ENCODE measurements around the gene RTKN. TPM values are rescaled to one million over a fixed set of nuclear protein-coding genes. Genes with fewer than 3 reads are reported as not detected.

RTKN gene
- total RNA-seq, 1 donor from 2014 or later: 11.6 TPM

DNA sequence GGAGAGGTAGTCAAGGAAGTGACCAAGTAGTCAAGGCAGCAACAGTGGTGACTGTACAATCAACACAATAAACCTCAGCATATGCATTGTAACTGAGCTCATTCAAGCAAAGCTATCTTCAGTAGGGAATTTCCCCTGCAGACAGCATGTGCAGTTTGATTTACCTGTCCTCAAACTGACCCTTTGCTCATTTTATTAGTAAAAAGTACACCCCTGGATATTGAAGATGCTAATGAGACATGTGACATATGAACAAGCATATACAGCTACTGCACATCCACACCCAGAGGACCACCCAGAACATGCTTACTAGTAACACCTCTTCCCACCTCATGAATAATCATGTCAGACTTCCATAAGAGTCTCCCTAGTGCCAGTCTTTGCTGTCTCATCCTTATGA is 35.7 kb downstream of the RTKN start:
- no peaks in the 10 kb centered on the region for H3K36me3 Mint-ChIP-seq (ENCODE audit: low read depth)
- H3K27me3 Mint-ChIP-seq: peaks cover 4% of the 10 kb centered on the region
- ChIA-PET POLR2A (interaction anchor here (0.7 to 1.7 kb wide), 3 partner anchors 9 to 95 kb away, joined by 3 to 5 read pairs (median 3); partner anchors contain the start of genes C2orf81 and WDR54), CTCF (no interaction called here)
- H3K27ac Mint-ChIP-seq: no peak overlapping the region
- intact Hi-C loops (cut with micrococcal nuclease): no loop called here
- ATAC-seq (ENCODE audit: low read depth) (peak; percentile 81), DNase-seq (no peak)
- H3K4me1 Mint-ChIP-seq: peaks cover 7% of the 10 kb centered on the region
- H3K9me3 Mint-ChIP-seq: no peaks in the 10 kb centered on the region
- no peak overlapping the region for H3K4me3 Mint-ChIP-seq
- TF ChIP-seq, protein P1, sequence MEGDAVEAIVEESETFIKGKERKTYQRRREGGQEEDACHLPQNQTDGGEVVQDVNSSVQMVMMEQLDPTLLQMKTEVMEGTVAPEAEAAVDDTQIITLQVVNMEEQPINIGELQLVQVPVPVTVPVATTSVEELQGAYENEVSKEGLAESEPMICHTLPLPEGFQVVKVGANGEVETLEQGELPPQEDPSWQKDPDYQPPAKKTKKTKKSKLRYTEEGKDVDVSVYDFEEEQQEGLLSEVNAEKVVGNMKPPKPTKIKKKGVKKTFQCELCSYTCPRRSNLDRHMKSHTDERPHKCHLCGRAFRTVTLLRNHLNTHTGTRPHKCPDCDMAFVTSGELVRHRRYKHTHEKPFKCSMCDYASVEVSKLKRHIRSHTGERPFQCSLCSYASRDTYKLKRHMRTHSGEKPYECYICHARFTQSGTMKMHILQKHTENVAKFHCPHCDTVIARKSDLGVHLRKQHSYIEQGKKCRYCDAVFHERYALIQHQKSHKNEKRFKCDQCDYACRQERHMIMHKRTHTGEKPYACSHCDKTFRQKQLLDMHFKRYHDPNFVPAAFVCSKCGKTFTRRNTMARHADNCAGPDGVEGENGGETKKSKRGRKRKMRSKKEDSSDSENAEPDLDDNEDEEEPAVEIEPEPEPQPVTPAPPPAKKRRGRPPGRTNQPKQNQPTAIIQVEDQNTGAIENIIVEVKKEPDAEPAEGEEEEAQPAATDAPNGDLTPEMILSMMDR (IDR thresholded peaks at IDR 0.05): no peak

DNA sequence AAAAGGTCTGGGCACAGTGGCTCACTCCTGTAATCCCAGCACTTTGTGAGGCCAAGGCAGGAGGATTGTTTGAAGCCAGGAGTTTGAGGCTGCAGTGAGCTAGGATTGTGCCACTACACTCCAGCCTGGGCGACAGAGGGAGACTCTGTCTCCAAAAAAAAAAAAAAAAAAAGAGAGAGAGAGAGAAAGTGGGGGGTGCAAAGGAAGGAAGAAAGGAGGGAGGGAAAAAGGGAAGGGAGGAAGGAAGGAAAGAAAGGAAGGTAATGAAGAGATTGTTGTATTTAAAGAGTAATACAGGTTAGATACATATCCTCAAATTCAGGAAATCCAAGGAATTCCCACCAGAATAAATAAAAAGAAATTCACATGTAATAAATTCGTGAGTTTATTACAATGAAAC is 39.8 kb downstream of the RTKN start:
- intact Hi-C loops (cut with micrococcal nuclease): no loop called here
- CTCF ChIA-PET: interaction anchor here (1.0 to 1.9 kb wide), 3 partner anchors 11 to 53 kb away, joined by 3 to 9 read pairs (median 3); partner anchors contain the start of gene INO80B
- H3K27ac Mint-ChIP-seq: no peak overlapping the region
- ATAC-seq (ENCODE audit: low read depth): no peak
- DNase-seq: no peak
- TF ChIP-seq, protein P1 (IDR thresholded peaks at IDR 0.05): no peak
- no peaks in the 10 kb centered on the region for H3K9me3 Mint-ChIP-seq
- H3K4me1 Mint-ChIP-seq: peaks cover 7% of the 10 kb centered on the region
- POLR2A ChIA-PET: no interaction called here
- no peaks in the 10 kb centered on the region for H3K36me3 Mint-ChIP-seq (ENCODE audit: low read depth)
- H3K27me3 Mint-ChIP-seq: no peaks in the 10 kb centered on the region
- no peak overlapping the region for H3K4me3 Mint-ChIP-seq

DNA sequence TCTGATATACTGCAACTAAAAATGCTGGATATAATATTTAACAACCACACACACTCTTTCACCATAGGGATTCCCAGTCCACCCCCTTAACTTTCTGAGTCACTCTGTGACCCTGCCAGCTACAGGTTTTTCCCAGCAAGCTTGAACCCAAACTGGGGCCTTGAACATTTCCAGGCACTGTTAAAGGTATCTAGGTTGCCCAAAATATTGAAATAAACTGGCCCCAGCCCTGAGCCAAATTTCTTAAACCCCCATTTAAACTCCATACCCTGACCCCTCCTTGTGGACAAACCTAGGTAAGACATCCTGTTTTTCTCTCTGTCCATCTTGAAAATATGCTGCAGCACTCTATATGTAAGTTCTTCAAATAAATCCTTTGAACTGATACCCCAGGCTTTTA is 42.0 kb downstream of the RTKN start:
- Mint-ChIP-seq H3K9me3 (no peaks in the 10 kb centered on the region), H3K27ac (no peak overlapping the region), H3K4me3 (no peak overlapping the region), H3K36me3 (ENCODE audit: low read depth) (no peaks in the 10 kb centered on the region), H3K4me1 (no peaks in the 10 kb centered on the region), H3K27me3 (peaks cover 4% of the 10 kb centered on the region)
- CTCF ChIA-PET: interaction anchor here (1.8 kb wide), 1 partner anchor 14 kb away, joined by 9 read pairs; no protein-coding TSS in a partner anchor
- intact Hi-C loops (cut with micrococcal nuclease): no loop called here
- DNase-seq: no peak
- POLR2A ChIA-PET: interaction anchor here (1.1 kb wide), 1 partner anchor 9 kb away, joined by 3 read pairs; no protein-coding TSS in a partner anchor
- ATAC-seq (ENCODE audit: low read depth): peak; percentile 87
- TF ChIP-seq, protein P1 (IDR thresholded peaks at IDR 0.05): no peak

DNA sequence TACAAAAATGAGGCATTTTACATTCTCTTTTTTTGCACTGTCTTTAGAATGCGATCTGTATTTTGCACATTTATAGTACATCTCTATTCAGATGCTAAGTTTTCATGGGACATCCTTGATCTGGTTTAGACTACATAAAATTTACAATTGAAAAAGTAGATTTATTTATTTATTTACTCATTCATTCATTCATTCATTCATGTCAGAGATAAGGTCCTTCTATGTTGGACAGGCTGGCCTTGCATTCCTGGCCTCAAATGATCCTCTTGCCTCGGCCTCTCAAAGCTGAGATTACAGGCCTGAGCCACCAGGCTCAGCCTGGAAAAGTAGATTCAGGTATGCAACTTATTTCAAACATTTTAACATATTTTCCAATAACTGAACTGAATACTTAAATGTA is 45.6 kb downstream of the RTKN start:
- intact Hi-C loops (cut with micrococcal nuclease): no loop called here
- CTCF ChIA-PET: no interaction called here
- DNase-seq (no peak), ATAC-seq (ENCODE audit: low read depth) (no peak)
- Mint-ChIP-seq H3K27me3 (peaks cover 4% of the 10 kb centered on the region), H3K36me3 (ENCODE audit: low read depth) (peaks cover 5% of the 10 kb centered on the region), H3K9me3 (no peaks in the 10 kb centered on the region), H3K4me3 (no peak overlapping the region), H3K27ac (no peak overlapping the region), H3K4me1 (peaks cover 6% of the 10 kb centered on the region)
- TF ChIP-seq, protein P1 (IDR thresholded peaks at IDR 0.05): no peak
- POLR2A ChIA-PET: no interaction called here

DNA sequence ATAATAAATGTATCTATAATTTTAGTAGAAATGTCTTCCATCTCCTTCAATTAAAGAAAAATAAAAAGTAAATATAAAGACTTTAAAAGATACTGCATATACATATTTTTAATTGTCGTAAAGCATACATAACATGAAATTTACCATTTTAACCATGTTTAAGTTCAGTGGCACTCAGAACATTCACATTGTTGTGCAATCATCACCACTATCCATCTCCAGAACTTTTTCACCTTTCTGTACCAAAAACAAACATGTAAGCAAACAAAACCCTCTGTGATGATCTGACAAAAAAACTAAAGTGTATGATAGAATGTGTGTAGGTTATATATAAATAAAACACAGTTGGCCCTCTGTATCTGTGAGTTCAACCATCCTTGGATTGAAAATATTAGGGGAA is 48.2 kb downstream of the RTKN start:
- TF ChIP-seq, protein P1 (IDR thresholded peaks at IDR 0.05): no peak
- Mint-ChIP-seq H3K36me3 (ENCODE audit: low read depth) (peaks cover 7% of the 10 kb centered on the region), H3K4me1 (peaks cover 6% of the 10 kb centered on the region), H3K4me3 (no peak overlapping the region), H3K27ac (no peak overlapping the region), H3K27me3 (peaks cover 4% of the 10 kb centered on the region), H3K9me3 (no peaks in the 10 kb centered on the region)
- DNase-seq: no peak
- POLR2A ChIA-PET: no interaction called here
- intact Hi-C loops (cut with micrococcal nuclease): loop anchor here (2.0 kb wide), 1 partner anchor 193 kb away; no protein-coding TSS in a partner anchor
- CTCF ChIA-PET: interaction anchor here (4.0 kb wide), 1 partner anchor 21 kb away, joined by 14 read pairs; no protein-coding TSS in a partner anchor
- no peak for ATAC-seq (ENCODE audit: low read depth)

Measured in activated B cell treated with CpG ODN at 0.5 μM for 24 hours (primary cell).